Epithelial cell of proximal tubule (primary cell): ENCODE measurements around the gene PSKH1. TPM values are rescaled to one million over a fixed set of nuclear protein-coding genes. Genes with fewer than 3 reads are reported as not detected.
A peak's percentile ranks its signal among the peaks of the same experiment; 100 is the strongest.

Experiments
- DNase-seq: peaks from one replicate; pipeline ENCODE4 v3.0.0-alpha.2; 2011; ENCODE audit warnings: low read depth
- H3K4me3 ChIP-seq: 2 replicates; pipeline ENCODE4 v1.5.1; 2011; ENCODE audit warnings: low read depth, mild to moderate bottlenecking, low read length
- CTCF ChIP-seq: conservative IDR thresholded peaks from 2 replicates; pipeline ENCODE4 v1.5.1; 2012; ENCODE audit warnings: low read depth, mild to moderate bottlenecking, low read length
- total RNA-seq: library from RNA; depleted of rRNA; stranded (reverse); fragments of >200 nt; gene quantifications from 2 replicates; pipeline ENCODE4 v1.2.3, GENCODE V29; 2015

Gene PSKH1
- total RNA-seq, 1 donor from 2014 or later: 6.7 TPM

- DNase-seq: no peak
- no peak for TF ChIP-seq CTCF
These were observed 30.5 kb downstream of the PSKH1 start for GRCh38 chr16:67923414-67924116.

GRCh38 chr16:67924140-67924906 is 31.3 kb downstream of the PSKH1 start:
- no peak for TF ChIP-seq CTCF
- no peak for DNase-seq

More at GRCh38 chr16:67923414-67924116, 30.5 kb downstream of the PSKH1 start:
- no peak overlapping the region for H3K4me3 ChIP-seq

GRCh38 chr16:67926181-67926750 is 33.2 kb downstream of the PSKH1 start:
- DNase-seq: no peak
- TF ChIP-seq CTCF: peak; percentile 7
- no peak overlapping the region for H3K4me3 ChIP-seq

More at GRCh38 chr16:67924140-67924906, 31.3 kb downstream of the PSKH1 start:
- no peak overlapping the region for H3K4me3 ChIP-seq

- TF ChIP-seq CTCF: no peak
- no peak for DNase-seq
- no peak overlapping the region for H3K4me3 ChIP-seq
These were observed 34.3 kb downstream of the PSKH1 start for GRCh38 chr16:67927131-67927941.

GRCh38 chr16:67928147-67928546 is 35.1 kb downstream of the PSKH1 start:
- TF ChIP-seq CTCF: no peak
- DNase-seq: no peak
- no peak overlapping the region for H3K4me3 ChIP-seq

GRCh38 chr16:67928561-67929364 is 35.7 kb downstream of the PSKH1 start:
- no peak overlapping the region for H3K4me3 ChIP-seq
- no peak for DNase-seq
- peak; percentile 94 for TF ChIP-seq CTCF
